Subcutaneous adipose tissue (tissue), 4 donors: Measurements from ENCODE around the gene MZF1. TPM values are rescaled to one million over a fixed set of nuclear protein-coding genes. Genes with fewer than 3 reads are reported as not detected.

ENCODE experiments used
- CTCF ChIP-seq: fragments of 450-650 bp; IDR thresholded peaks from one replicate; pipeline ENCODE4 v1.5.1; 2016; ENCODE audit warnings: low read depth, mild to moderate bottlenecking, control low read depth, antibody characterized with exemption, moderate library complexity
- total RNA-seq, 4 donors: library from RNA; depleted of rRNA; stranded (reverse); fragments of >200 nt; gene quantifications; one replicate each; pipeline ENCODE4 v1.1.0, GENCODE V29; 2016

The MZF1 gene
- total RNA-seq, 4 donors from 2014 or later, result 12.9 to 24.1 (median 17.2) TPM

- TF ChIP-seq CTCF, result no peak
Observed at GRCh38 chr19:58570770-58571574, 2.2 kb downstream of the MZF1 start.

- TF ChIP-seq CTCF, result no peak
Observed at GRCh38 chr19:58569943-58570670, 3.0 kb downstream of the MZF1 start.

- no peak for TF ChIP-seq CTCF
Observed at GRCh38 chr19:58569191-58569942, 3.8 kb downstream of the MZF1 start.

- no peak for TF ChIP-seq CTCF
Observed at GRCh38 chr19:58568453-58569130, 4.5 kb downstream of the MZF1 start.

- no peak for TF ChIP-seq CTCF
Observed at GRCh38 chr19:58566989-58567388, 6.1 kb downstream of the MZF1 start.

GRCh38 chr19:58563823-58564222 is 9.3 kb downstream of the MZF1 start:
- no peak for TF ChIP-seq CTCF
